ENCODE measurements around the gene HNF1B.

HNF1B gene

DNA sequence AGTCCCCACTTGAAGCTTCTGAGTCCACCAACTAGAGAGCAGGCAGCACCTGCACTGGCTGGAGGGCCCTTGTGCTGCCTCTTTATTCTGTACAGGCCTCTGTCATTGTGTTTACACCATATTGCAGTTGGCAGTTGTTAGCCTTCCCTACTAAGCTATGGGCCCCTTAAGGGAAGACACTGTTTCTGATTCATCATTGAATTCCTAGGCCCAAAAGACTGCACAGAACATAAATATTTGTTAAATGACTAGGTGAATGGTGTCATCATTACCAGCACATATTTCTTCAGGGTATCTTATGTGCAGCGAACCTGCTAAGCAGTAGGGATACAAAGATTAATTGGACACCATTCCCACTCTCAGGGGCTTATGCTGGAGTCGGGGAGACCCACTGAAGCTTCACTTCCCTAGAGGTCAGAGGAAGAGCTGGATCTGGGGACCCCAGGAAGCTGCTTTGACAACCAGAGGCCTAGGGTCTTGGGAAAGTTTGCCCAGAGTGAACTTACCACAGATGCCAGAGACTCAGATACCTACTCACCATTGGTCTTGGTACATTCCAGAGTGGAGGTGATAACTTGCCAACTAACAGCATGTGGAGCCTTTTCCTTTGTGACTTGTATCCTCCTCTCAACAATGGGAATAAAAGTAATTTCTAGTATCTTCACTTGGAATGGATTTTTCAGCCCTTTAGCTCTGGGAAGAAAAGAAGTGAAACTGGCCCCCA is 72.9 kb downstream of the HNF1B start:
- no peak for DNase-seq (ENCODE audit: low read depth)

DNA sequence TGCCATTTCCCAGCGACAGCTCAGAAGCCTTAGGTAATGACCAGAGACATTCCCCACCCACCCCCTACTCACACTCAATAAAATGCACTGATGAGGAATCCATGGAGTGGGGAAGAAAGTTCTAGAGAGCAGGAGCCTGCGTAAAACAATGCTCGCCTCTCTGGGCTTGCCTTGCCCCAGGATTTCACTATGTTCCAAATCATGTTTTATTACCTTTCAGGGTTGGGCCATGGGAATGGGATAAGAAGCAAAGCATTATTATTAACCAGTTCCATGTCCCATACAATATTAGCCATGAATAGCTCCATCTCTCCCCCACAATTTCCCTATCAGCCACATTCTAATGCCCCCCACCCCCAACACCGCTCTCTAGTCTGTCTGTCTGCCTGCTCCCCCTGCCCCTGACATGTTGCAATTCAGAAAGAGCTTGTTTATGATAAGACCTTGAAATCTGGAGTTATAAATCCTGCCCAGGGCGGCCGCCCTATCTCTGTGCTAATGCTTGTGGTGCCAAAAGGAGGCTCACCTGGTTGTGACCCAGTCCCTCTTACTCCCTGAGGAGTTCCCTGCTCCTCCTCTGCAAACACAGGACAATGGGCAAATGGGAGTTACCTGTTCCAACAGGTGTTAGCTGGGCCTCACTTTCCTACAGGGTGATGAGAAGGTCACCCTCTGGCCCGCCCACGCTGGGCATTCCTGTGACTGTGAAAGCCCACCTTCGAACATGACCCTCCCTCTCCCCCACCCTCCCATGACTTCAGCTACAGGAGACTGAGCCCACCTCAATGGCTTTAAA is 73.6 kb downstream of the HNF1B start:
- DNase-seq (ENCODE audit: low read depth), result no peak

DNA sequence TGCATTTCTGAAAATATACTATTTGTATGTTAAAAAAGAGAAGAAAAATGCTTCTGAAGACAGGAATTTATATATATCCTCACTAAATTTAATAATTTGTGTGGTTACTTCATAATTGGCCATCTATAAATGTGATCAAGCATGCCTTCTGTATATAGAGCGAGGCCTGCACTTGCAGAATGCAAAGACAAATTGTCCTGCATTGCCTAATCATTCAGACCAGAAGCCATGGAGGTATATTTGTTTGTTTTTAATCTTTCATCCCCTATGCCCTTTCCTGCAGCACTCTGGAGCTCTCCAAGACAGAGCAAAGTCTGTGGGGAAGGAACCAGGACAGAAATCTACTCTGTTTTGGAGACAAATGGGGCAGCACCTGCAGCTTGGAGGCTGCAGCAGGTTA is 77.8 kb downstream of the HNF1B start:
- no peak for DNase-seq (ENCODE audit: low read depth)

DNA sequence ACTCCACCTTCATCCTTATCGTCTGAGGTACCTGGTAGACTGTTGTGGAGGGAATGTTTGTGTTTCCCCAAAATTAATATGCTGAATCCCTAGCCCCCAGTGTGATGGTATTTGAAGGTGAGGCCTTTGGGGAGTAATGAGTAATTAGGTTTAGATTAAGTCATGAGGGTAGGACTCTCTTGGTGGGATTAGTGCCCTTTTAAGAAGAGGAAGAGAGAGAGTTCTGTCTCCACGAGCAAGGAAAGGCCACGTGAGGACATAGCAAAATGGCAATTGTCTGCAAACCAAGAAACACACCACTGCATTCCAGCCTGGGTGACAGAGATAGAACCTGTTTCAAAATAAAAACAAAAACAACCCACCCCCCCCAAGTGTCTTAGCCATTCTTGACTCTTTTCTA is 80.6 kb downstream of the HNF1B start:
- no peak for DNase-seq (ENCODE audit: low read depth)

DNA sequence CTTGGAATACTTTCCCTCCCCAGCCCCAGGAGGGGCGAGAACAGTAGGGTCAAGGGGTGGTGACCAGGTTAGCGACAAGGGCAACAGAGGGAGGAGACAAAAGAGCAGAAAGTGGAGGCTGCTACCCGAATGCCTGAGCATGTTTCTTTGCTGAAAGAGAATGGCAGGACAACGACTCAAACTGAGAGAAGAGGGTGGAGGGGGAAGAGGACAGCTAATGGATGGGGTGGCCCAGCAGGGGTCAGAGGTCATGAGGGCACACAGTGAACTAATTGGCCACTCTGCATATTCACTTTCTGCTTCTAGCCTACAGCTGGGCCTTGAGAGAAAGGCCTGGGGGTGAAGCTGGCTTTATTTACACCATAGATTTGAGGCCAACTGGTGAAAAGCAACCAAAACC is 82.5 kb downstream of the HNF1B start:
- DNase-seq (ENCODE audit: low read depth), result no peak

DNA sequence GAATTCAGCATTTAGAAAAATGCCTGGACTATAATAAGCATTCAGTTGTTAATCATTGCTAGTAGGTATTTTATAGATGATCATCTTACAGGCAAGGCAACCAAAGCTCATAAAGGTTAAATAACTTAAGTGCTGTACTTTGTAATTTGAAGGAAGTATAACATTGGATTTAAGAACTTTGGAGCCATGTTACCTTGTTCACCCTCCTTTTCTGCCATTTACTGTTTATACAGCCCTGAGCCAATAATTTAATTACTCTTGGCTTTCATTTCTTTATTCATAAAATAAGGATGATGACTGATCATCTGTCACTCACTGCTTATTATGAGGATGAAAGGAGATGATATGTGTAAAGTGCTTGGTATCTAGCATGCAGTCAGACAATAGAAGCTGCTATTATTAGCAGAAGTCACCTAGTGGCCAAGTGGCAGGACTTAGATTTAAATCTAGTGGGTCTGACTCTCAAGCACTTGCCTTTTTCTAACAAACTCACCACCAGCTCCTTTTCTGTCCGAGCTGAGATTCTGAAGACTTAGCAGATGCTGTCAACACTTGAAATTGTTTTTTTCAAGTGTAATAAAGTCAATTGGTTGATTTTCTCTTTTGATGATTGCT is 83.4 kb downstream of the HNF1B start:
- no peak for DNase-seq (ENCODE audit: low read depth)

DNA sequence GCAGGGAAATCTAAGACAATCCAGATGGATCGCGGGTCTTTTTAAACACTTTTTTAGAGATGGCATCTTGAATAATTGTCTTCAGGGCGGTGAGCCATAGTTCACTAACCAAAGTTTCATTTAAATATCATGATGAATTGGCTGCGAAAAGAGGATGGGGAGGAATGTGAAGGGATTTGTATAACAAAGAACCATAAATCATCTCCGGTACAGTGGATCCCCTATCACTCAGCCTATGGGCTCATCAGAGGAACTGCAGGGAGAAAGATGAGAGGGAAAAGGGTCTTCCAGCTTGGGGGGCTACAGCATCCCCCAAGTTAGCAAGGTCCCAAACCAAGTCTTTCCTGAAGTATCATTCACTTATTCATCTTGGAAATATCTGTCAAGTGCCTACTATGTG is 84.9 kb downstream of the HNF1B start:
- DNase-seq (ENCODE audit: low read depth), result no peak

DNA sequence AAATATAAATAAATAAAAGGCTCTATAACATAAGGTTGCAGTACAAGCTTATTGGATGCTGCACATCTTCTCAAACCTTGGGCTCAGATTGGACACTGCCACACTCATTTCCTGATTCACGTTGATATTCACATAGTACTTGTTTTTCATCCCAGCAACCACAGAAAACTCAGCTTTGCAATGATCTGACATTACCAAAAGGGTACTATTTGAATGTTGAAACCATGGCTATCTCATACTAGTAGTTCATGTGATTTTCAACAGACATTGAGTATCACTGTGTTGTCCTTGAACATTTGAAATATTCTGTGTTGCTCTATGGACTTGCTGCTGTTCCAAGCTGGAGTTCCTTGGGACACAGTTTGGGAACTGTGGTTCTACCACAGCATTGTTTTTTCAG is 87.7 kb downstream of the HNF1B start:
- DNase-seq (ENCODE audit: low read depth), result no peak

DNA sequence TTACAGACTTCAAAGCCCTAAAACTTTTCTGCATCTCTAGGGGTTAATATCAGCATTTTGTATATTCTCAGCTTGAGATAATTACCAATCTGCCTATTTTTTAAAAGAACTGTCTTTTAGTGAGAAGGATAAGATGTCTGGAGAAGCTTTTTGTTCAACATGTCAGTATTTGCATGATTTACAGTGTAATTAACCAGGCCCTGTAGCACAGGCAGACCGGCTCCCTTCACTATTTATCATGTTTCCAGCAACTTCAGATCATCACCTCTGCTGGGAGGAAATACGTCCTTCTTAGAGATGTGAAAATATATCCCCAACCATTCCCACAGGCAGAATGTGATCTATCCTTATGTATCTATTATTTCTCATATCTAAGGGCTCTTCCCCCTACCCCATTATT is 93.0 kb downstream of the HNF1B start:
- no peak for DNase-seq (ENCODE audit: low read depth)

DNA sequence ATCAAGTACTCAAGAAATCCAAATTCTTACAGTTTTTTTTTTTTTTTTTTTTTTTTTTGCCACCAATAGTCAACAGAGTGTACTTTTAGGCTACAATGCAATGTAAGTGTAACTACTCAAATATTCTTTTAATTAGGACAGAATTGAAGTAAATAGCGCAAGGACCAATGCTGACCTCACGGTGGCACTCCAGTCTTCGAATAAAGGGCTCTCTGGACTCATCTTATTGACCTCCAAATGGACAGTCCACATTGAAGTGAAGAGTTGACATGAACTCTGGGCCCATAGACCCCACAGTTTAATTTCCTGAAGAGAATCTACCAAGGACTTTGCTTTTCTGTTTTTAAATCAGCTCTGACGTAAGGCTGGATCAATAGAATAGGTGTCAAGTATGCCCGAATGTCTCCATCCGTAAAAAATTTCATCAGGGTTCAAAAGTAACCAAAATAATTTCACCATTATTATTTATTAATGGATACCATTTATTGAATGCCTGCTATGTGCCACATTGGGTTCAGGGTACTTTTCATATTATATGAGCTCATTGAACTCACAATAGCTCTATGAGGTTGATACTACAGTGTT is 94.3 kb downstream of the HNF1B start:
- no peak for DNase-seq (ENCODE audit: low read depth)

DNA sequence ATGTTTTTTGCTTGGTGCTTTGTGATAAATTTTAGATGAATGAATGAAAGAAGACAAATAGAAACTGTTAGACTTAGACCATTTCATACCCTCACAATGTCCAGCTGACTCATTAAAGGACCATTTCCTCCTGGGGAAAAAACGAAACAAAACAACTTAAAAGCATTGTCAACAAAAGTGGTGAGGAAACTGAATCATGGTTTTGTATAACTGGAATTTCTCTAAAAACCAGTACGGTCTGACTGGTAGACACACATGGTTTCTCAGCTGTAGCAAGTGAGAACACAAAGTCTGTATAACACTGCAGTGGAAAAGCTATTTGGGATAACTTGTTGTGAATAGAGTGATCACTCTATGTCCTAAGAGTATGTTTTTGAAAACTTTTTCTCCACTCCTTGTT is 96.3 kb downstream of the HNF1B start:
- DNase-seq (ENCODE audit: low read depth), result no peak

DNA sequence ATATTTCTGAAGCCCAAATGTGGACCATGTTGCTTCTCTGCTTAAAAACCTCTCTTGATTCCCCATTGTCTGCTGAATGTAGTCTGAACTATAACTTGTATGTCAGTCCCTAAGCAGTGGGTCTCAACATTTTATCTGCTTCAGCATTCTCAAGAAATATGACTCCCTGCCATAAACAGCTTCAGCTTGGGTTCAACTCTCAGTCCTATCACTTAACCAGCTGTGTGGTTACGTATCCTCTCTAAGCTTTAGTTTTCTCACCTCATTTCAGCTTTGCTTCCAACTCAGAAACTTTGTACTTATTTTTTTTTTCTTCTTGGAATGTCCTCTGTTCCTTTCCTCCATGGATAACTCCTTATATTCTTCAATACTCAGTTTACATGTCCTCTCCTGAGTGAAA is 97.0 kb downstream of the HNF1B start:
- no peak for DNase-seq (ENCODE audit: low read depth)

DNA sequence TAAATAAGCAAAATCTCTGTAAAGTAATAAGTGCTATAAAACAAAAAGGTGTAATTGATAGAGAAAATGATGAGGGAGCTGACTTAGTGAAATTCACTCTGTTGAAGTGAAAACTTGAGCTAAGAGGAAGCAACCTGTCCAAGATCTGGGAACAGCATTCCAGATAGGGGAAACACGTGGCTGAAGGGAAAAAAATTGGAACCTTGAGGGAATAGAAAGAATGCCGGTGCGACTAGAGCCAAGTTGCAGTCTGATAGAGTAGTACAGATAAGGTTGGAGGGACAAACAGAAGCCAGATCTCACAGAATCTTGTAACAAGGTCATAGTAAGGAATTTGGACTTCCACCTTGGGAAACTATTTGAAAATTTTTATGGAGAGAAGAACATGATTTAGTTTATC is 101.0 kb downstream of the HNF1B start:
- no peak for DNase-seq (ENCODE audit: low read depth)

DNA sequence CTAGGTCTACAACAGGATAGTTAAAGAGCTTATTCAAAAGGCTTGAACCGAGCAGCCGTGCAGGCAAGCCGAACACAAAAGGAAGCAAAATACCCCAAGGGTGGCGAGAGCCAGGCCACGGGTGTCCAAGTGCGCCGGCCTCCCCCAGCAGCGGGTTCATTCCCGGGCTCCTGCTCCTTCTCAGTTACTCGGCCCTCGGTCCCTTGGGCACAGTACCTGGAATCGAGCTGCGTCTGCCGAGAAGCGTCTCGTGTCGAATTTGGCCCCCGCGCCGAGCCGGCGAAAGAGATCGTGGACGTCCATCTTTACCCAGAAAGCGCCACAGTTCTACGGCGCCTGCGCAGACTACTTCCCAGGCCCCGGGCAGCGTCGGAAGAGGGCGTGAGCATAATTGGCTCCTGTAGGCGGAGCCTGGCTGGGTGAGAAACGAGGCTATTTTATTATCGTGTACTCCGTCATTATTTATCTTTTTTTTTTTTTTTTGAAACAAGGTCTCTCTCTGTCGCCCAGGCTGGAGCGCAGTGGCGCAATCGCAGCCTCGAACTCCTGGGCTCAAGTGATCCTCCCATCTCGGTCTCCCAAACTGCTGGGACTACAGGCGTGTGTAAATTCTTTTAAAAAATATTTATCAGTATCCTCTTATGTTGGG is 101.6 kb downstream of the HNF1B start, which contains the start of gene DDX52:
Gene DDX52 (minus strand): TSS at position 329 of the 649 bp plus-strand sequence. CDS start 26 bp downstream, at position 303.
- peak; percentile 77 for DNase-seq (ENCODE audit: low read depth)

DNA sequence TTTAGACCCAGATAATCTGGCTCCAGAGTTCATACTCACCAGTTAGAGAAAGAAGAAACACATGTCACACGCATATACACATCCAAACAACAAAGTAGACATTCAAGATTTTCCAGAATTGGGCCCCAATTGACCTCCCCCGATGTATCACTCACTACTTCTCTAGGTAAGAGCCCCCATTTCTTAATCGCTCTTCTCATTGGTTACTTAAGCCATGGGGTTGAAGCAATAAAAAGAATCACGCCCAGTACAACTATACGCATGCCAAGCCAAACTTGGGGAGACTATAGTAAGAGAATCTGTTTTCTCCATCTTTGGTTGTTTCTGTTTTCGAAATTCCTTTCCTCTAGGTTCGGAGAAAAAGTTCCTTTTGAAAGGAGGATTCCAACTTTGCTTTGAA is 102.2 kb downstream of the HNF1B start:
- no peak for DNase-seq (ENCODE audit: low read depth)

DNA sequence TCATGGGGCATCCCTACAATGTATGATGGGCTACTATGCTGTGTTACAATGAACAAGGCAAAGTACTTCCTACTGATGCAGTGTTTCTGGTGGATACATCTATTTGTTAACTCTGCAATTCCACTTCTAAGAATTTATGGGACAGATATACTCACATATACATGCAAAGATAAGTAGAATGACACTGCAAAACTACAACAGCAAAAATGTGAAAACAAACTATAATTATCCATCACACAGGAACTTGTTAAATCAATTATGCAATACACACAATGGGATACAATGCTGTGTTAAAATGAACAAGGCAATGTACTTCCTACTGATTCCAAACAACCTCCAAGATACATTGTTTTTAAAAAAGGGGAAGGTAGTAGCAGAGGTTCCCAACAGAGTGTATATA is 104.8 kb downstream of the HNF1B start:
- DNase-seq (ENCODE audit: low read depth), result no peak

DNA sequence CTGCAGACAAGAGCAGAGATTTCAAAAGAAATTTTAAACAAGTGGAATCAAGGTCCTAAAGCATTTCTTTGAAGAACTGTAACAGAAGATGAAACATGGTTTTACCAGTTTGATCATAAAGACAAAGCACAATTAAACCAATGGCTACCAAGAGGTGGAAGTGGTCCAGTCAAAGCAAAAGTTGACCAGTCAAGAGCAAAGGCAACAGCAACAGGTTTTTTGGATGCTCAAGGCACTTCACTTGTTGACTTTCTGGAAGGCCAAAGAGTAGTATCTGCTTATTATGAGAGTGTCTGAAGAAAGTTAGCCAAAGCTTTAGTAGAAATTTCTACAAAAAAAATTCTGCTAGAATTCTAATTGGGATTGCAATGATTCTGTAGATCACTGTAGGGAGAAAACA is 106.9 kb downstream of the HNF1B start:
- DNase-seq (ENCODE audit: low read depth), result no peak
